GM21619 (cell line): ENCODE measurements around the gene AFF2.

Source experiments
- ATAC-seq: cut with Tn5 transposase; IDR thresholded peaks from one replicate; pipeline ENCODE4 v1.9.1; 2021; ENCODE audit not compliant: unreplicated experiment

The AFF2 gene

DNA sequence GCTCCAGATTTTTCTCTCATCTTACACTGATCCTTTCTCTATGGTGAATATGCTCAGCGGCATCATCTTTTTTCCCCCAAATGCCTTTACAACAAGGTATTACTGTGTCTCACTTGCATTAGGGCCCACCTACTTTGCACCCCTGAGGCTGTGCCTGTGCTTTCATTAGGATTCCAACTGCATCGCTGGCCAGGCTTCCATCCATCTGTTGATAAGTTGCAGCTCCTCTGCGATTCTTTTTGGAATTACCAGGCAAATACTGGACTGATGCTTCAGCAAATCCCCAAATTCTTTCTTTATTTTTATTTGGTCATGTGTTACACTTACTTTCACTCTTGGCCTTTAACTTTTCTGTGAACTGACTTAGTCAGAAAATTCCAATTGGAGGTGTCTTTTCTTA, 77.3 kb downstream of the AFF2 start:
- no peak for ATAC-seq

- ATAC-seq = no peak
Observed at GRCh38 chrX:148580016-148580415, 79.6 kb downstream of the AFF2 start.

- ATAC-seq = no peak
Observed at GRCh38 chrX:148582353-148582752, 81.9 kb downstream of the AFF2 start.

DNA sequence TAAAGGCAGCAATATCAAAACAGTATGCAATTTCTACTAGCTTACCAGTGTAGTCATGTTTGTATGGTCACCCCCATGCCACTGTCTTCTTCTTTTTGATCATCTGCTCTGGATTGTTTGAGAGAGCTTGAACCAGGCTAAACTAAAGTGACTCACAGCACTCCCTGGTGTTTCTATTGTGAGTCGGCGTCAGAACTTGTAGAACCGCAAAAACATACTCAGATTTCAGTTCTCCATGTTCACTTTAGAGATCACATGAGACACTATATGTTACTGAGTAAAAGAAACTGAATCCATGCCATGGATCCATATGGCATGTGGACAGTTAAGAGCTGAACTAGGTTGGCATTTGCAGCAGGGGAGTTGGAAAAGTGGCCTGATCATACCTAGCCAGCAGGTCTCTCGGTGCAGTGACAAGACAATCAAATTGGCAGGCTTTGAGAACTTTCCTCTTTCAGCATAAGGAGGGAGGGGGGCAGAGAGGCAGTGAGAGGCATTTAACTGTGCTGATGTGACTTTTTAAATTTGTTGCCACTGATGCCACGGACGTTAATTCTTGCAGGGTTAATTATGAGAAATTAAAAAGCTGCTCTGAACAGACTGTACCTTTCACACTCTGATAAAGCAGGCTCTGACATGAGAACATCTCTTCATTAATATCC, 88.4 kb downstream of the AFF2 start:
- no peak for ATAC-seq

GRCh38 chrX:148592595-148592994, 92.2 kb downstream of the AFF2 start:
- ATAC-seq = no peak

DNA sequence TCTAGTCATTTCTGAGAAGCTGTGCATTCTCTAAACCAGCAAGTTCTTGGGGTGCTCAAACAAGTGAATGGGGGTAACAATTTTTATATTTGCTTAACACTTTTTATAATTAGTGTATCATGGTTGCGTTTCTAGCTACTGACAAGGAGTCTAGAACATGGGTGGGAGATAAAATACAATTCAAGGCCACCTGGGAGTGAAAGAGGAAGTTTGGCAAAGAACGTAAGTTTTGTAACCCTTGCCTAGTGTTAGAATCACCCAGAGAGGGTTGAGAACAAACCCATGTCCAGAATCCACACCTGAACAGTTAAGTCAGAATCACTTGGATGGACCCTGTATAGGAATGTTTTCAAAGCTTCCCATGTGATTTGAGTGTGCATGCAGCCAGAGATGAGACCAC, 92.7 kb downstream of the AFF2 start:
- no peak for ATAC-seq

GRCh38 chrX:148593987-148594386, 93.6 kb downstream of the AFF2 start:
- ATAC-seq = no peak

DNA sequence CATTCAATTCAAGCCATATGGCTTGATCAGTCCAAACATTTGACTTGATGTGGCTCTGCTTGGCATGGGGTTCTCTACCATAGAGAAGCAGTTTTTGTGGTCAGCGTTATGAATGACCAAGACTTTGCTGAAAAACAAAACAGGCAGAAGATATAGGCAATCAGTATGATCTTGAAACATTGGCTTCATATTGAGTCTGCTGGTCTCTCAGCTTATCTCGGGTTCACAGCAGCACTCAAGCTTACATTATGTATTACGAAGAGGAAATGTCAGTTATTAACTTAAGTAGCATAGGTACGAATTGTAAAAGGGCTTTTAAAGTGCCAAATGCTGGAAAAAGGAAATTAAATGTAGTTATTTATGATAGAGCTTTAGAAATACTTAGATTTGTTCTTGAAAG, 99.0 kb downstream of the AFF2 start:
- ATAC-seq = no peak

GRCh38 chrX:148600131-148600530, 99.7 kb downstream of the AFF2 start:
- no peak for ATAC-seq

GRCh38 chrX:148600581-148600980, 100.2 kb downstream of the AFF2 start:
- no peak for ATAC-seq

GRCh38 chrX:148601034-148601433, 100.6 kb downstream of the AFF2 start:
- no peak for ATAC-seq

GRCh38 chrX:148609515-148610327, 109.3 kb downstream of the AFF2 start:
- peak; percentile 82 for ATAC-seq

DNA sequence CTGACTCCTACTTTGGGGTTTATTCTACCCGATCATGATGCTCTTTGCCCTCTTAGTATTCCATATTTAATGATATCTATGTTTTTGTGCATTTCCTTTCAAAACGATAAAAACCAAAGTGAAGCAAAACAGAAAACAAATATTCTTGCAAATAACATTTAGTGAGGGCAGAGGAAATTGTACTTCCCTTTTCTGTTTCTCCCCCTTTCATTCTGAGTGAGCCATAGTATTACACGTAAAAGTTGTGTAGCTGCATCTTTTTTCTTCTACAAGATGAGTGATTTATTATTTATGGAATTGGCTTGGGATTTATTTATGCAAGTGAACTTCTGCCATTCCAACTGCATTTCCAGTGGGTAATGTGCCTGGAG, 109.9 kb downstream of the AFF2 start:
- peak; percentile 64 for ATAC-seq

DNA sequence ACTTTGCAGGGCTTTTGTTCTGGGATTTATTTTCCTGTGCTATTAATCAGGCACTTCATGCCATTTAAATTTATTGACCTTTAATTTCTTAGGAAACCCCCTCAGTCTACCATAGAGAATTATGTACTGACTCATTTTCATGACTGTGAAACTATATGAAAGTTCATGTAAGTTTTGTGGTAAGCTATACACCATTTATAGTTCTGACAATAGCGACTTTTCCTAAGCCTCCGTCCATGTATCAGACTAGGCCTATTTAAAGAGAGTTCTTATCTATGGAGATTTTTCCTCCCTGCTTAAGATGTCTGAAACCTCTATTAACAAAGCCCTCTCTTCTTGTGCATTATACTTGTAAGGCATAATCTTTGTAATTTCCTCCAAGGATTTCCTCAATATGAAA, 111.6 kb downstream of the AFF2 start:
- peak; percentile 42 for ATAC-seq

GRCh38 chrX:148612431-148612830, 112.0 kb downstream of the AFF2 start:
- ATAC-seq = no peak

DNA sequence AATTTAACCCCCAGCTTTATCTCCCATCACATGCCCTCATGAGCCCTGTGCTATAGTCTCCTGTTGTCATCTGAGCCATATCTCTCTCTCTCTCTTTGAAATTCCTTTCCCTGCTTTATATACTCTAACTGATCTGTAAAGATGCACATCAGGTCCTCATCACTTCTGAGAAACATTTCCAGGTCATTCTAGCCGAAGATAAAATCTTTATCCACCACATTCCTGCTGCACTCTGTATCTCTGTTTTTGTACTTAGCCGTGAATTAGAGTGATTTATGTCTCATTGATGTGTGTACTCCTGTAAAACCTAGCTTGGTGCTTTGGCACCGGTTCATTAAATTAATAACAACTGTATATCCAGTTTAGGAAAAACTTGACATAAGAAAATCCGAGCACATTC, 113.2 kb downstream of the AFF2 start:
- no peak for ATAC-seq

DNA sequence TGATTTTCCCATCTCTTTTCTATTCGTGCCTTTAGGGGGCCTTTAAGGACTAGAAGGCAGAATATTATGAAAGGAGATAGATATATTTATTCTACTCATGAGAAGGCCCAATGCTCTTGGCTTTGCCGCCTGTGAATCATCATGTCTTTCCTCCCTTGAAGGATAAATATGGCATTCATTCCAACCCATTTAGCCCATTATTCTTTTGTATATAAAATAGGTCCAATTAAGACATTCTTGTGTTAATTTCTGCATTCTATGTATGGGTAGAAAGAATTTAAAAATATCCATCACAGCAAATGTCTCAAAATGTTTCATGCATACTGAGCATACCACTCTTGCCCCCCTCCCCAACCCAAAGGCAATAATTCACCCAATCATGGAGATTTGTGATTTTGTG, 115.1 kb downstream of the AFF2 start:
- ATAC-seq = no peak

GRCh38 chrX:148618470-148619445, 118.3 kb downstream of the AFF2 start:
- ATAC-seq = no peak

GRCh38 chrX:148620023-148620422, 119.6 kb downstream of the AFF2 start:
- ATAC-seq = no peak

GRCh38 chrX:148624951-148625474, 124.6 kb downstream of the AFF2 start:
- ATAC-seq = no peak

DNA sequence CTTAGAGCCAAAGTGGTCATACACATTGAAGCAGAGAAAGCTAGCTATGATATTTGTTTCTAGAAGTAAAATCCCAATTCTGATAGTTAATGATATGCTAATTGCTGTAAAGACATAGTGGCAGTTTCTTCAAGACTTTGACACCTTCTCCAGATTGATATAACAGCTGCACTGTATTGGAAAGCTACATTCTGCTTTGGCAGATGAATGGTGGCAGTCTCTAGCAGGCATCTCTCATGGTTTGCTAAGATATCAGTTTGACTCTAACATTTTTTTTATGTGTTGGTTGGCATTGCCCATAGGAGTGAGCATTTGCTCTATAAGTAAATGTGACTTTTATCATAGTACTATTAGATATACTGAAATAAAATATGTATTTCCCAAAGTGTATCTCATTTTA, 128.2 kb downstream of the AFF2 start:
- ATAC-seq = no peak
